ENCODE results near the gene ZCCHC4.

ZCCHC4 gene

DNA sequence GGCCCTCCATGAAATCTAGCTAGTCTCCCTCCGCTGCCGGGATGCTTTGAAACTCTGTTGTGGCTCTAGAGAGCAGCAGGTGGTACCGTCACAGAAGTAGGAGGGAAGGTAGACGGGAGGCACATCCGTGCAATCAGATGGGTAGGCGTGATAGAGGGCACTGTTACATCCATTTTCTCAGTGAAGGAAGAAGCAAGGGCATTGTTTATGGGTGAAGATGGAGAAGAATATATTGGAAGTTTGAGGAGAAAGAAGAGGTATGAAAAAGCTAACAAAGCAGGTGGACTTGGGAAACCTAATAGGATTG, 65.8 kb downstream of the ZCCHC4 start:
- TF ChIP-seq, protein P1, sequence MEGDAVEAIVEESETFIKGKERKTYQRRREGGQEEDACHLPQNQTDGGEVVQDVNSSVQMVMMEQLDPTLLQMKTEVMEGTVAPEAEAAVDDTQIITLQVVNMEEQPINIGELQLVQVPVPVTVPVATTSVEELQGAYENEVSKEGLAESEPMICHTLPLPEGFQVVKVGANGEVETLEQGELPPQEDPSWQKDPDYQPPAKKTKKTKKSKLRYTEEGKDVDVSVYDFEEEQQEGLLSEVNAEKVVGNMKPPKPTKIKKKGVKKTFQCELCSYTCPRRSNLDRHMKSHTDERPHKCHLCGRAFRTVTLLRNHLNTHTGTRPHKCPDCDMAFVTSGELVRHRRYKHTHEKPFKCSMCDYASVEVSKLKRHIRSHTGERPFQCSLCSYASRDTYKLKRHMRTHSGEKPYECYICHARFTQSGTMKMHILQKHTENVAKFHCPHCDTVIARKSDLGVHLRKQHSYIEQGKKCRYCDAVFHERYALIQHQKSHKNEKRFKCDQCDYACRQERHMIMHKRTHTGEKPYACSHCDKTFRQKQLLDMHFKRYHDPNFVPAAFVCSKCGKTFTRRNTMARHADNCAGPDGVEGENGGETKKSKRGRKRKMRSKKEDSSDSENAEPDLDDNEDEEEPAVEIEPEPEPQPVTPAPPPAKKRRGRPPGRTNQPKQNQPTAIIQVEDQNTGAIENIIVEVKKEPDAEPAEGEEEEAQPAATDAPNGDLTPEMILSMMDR (IDR thresholded peaks at IDR 0.05; ENCODE audit: low read depth, low read length): no peak
- DNase-seq (ENCODE audit: extremely low read depth, low read depth): no peak

DNA sequence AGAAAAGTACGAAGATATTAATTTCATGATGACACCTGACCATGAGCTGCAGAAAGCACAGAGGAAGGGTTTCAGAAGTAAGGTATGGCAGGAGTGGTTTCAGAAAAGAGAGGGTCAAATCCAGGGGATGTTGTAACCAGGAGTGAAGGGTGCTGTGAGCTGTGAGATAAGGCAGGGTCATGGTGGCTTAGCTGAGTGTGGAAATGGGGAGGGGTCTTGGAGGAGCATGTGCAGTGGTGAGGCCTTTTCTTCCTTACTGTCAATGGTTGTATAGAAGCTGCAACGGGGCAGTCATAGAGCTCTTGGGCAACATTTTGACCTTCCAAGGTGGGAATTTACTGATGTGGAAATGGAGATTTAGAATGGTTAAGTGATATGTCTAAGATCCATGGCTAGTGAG, 67.0 kb downstream of the ZCCHC4 start:
- TF ChIP-seq, protein P1 (IDR thresholded peaks at IDR 0.05; ENCODE audit: low read depth, low read length): no peak
- DNase-seq (ENCODE audit: extremely low read depth, low read depth): no peak

DNA sequence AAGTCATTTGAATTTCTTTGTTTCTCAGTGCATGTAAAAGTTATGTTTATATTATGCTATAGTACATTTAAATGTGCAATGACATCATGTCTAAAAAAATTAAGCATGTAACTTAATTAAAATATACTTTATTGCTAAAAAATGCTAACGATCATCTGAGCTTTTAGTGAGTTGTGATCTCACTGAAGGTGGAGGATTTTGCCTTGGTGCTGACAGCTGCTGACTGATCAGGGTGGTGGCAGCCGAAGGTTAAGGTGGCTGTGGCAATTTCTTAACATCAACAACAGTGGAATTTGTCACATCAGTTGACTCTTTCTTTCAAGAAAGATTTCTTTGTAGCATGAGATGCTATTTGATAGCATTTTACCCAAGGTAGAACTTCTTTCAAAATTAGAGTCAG, 71.1 kb downstream of the ZCCHC4 start:
- TF ChIP-seq, protein P1 (IDR thresholded peaks at IDR 0.05; ENCODE audit: low read depth, low read length): no peak
- no peak for DNase-seq (ENCODE audit: extremely low read depth, low read depth)

DNA sequence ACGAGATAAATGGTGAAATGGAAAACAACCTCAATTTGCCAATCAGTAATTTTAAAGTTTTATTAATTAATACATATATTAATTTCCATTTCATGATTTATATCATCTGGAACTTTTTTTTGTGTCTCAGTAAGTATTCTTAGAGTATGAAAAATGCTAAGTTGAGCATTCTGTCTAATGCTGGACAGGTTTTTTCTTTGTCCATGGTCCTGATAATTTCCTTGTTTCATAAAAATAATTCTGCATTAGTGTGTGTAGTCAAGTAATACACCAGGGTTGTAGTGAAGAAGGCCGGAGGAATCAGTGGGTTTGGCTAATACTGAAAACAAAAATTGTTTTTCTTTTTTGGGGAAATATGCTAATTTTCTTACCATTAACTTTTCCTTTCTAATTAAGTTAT, 74.4 kb downstream of the ZCCHC4 start:
- TF ChIP-seq, protein P1 (IDR thresholded peaks at IDR 0.05; ENCODE audit: low read depth, low read length): no peak
- DNase-seq (ENCODE audit: extremely low read depth, low read depth): no peak

DNA sequence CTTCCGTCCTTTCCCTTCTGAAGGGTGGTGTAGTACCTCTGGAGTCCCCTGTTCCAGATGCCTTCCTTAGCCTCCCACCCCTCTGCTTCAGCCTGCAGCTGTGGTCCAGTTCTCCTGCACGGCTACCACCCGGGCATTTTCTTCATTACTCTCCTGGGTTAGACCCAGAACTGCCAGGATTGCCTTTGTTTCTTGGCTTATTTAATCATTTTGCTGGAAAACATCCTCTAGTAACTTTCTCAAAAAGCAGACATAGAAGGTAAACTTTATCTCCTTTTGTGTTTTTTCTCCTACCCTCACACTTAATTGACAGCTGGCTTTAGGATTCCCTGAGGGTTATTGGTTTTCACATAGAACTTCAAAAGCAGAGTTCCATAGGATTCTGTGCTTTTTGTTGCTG, 84.7 kb downstream of the ZCCHC4 start:
- TF ChIP-seq, protein P1 (IDR thresholded peaks at IDR 0.05; ENCODE audit: low read depth, low read length): no peak

DNA sequence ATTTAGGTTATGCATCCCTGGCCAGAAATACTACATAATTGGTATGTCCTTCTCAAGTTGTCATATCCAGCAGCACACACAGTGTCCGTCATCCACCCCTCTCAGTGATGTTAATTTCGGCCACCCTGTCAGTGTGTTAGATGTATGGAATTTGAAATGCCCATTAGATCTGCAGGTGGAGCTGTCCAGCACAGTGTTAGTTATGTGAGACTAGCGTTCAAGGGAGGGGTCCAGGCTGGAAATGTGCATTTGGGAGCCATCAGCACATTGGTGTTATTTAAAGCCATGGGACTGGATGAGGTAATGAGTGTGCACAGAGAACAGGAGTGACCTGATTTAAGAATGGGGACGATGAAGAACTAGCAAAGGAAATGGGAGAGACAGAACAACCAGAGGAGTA, 86.9 kb downstream of the ZCCHC4 start:
- TF ChIP-seq, protein P1 (IDR thresholded peaks at IDR 0.05; ENCODE audit: low read depth, low read length): no peak
- no peak for DNase-seq (ENCODE audit: extremely low read depth, low read depth)

More for the DNA sequence above, 84.7 kb downstream of the ZCCHC4 start:
- no peak for DNase-seq (ENCODE audit: extremely low read depth, low read depth)

DNA sequence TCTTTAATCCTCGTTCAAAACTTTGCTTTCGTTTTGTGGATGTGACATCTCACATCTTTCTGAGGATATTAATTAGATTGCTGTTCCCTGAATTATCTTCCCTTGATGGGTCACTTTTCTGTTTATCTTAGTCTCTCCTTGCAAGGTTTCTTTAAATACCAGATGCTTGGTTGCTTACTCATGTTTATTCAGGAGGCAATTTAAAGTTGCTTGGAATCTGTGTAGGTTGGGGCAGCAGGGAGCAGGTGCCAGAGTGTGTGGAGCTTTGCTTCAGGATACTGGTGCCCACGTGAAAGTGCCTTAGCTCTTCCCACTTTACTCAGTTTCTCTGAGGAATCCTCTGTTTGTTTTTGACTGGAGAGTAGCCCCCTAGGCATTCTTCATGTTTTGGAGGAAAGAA, 88.5 kb downstream of the ZCCHC4 start:
- TF ChIP-seq, protein P1 (IDR thresholded peaks at IDR 0.05; ENCODE audit: low read depth, low read length): no peak

More for the DNA sequence above, 88.5 kb downstream of the ZCCHC4 start:
- DNase-seq (ENCODE audit: extremely low read depth, low read depth): no peak
